ENCODE measurements around the gene LCN2. TPM values are rescaled to one million over a fixed set of nuclear protein-coding genes. Genes with fewer than 3 reads are reported as not detected.
"Not testable (repeated sequence)": the region's sequence is repeated elsewhere in the genome, so short reads cannot be mapped to it uniquely, and the experiment has no call there.

The LCN2 gene
- total RNA-seq, 1 donor: 2.2 TPM

GRCh38 chr9:128163523-128164306, 14.5 kb downstream of the LCN2 start:
- DNase-seq (ENCODE audit: low read depth in 2 of 3, low spot score in 2 of 3): no peak

- no peak for DNase-seq (ENCODE audit: low read depth in 2 of 3, low spot score in 2 of 3)
Observed at GRCh38 chr9:128164307-128164885, 15.1 kb downstream of the LCN2 start.

- DNase-seq (ENCODE audit: low read depth in 2 of 3, low spot score in 2 of 3): no peak
Observed at GRCh38 chr9:128166169-128166568, 16.9 kb downstream of the LCN2 start.

- DNase-seq (ENCODE audit: low read depth in 2 of 3, low spot score in 2 of 3): no peak
Observed at GRCh38 chr9:128167209-128167608, 18.0 kb downstream of the LCN2 start.

- no peak for DNase-seq (ENCODE audit: low read depth in 2 of 3, low spot score in 2 of 3)
Observed at GRCh38 chr9:128168731-128169308, 19.6 kb downstream of the LCN2 start.

- no peak for DNase-seq (ENCODE audit: low read depth in 2 of 3, low spot score in 2 of 3)
Observed at GRCh38 chr9:128169492-128169891, 20.2 kb downstream of the LCN2 start.

GRCh38 chr9:128169925-128170324, 20.7 kb downstream of the LCN2 start:
- DNase-seq (ENCODE audit: low read depth in 2 of 3, low spot score in 2 of 3): no peak

GRCh38 chr9:128174062-128174461, 24.8 kb downstream of the LCN2 start:
- no peak for DNase-seq (ENCODE audit: low read depth in 2 of 3, low spot score in 2 of 3)

GRCh38 chr9:128175102-128175563, 25.9 kb downstream of the LCN2 start:
- no peak for DNase-seq (ENCODE audit: low read depth in 2 of 3, low spot score in 2 of 3)

- DNase-seq (ENCODE audit: low read depth in 2 of 3, low spot score in 2 of 3): no peak
Observed at GRCh38 chr9:128175726-128176125, 26.5 kb downstream of the LCN2 start.

GRCh38 chr9:128178806-128179431, 29.7 kb downstream of the LCN2 start:
- DNase-seq (ENCODE audit: low read depth in 2 of 3, low spot score in 2 of 3): no peak

- no peak for DNase-seq (ENCODE audit: low read depth in 2 of 3, low spot score in 2 of 3)
Observed at GRCh38 chr9:128180001-128180400, 30.7 kb downstream of the LCN2 start.

GRCh38 chr9:128180447-128180846, 31.2 kb downstream of the LCN2 start:
- DNase-seq (ENCODE audit: low read depth in 2 of 3, low spot score in 2 of 3): no peak

- not testable (repeated sequence) for DNase-seq (ENCODE audit: low read depth in 2 of 3, low spot score in 2 of 3)
Observed at GRCh38 chr9:128181480-128181879, 32.2 kb downstream of the LCN2 start.

- DNase-seq (ENCODE audit: low read depth in 2 of 3, low spot score in 2 of 3): no peak
Observed at GRCh38 chr9:128182893-128183588, 33.8 kb downstream of the LCN2 start.

GRCh38 chr9:128185979-128186965, 37.0 kb downstream of the LCN2 start:
- DNase-seq (ENCODE audit: low read depth in 2 of 3, low spot score in 2 of 3): no peak

GRCh38 chr9:128187361-128187760, 38.1 kb downstream of the LCN2 start:
- DNase-seq (ENCODE audit: low read depth in 2 of 3, low spot score in 2 of 3): no peak

- no peak for DNase-seq (ENCODE audit: low read depth in 2 of 3, low spot score in 2 of 3)
Observed at GRCh38 chr9:128188209-128188608, 39.0 kb downstream of the LCN2 start.

- no peak for DNase-seq (ENCODE audit: low read depth in 2 of 3, low spot score in 2 of 3)
Observed at GRCh38 chr9:128190013-128190412, 40.8 kb downstream of the LCN2 start.
